Erythroblast (primary cell): ENCODE measurements around the gene RTTN.

Experiments
- GATA1 ChIP-seq: IDR thresholded peaks from 2 replicates; pipeline ENCODE4 v1.6.1; 2011; ENCODE audit warnings: low read depth, mild to moderate bottlenecking, control low read depth, low read length, moderate library complexity
- POLR2A ChIP-seq: IDR thresholded peaks from 2 replicates; pipeline ENCODE4 v1.6.1; 2011; ENCODE audit warnings: mild to moderate bottlenecking, low read length

DNA sequence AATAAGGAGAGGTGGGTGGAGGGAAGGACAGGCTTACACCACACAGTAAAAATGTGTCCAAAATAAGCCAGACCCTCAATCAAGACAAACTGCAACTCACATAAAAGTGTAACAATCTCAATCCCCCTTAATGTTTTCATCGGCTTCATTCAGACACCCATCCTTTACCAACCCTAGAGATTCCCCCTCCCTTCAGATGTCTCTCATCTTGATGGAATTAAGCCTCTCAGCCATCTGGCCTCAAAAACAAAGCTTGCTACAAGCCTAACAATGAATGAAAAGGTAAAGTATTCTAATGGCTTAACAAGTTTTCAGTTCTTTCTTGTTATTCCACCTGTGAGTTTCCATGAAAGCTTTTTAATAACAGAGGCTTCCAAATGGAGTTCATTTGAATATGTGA is 5.2 kb downstream of the RTTN start:
- no peak for TF ChIP-seq POLR2A
- TF ChIP-seq GATA1 = no peak
